Activated T-cell treated with anti-CD3 and anti-CD28 coated beads for 4 hours (primary cell): ENCODE measurements around the gene SETBP1.

ENCODE experiments used
- DNase-seq: peaks from one replicate; pipeline ENCODE4 v3.0.0-alpha.2; 2020

SETBP1 gene

DNA sequence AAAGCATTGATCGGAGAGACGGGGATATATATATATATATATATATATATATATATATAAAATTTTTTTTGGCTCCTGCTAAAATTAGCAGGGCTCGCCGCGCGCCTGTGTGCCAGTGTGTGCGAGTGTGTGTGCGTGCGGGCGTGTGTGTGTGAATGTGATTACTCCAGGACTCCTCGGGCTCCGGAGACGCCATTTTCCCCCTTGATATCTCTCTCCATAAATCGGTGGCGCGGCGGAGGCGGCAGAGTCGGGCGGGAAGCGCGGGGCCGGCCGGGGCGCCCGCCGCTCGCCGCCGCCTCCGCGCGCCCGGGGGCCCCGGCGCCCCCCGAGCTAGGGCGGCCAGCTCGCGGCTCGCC lies 795 bp upstream of the SETBP1 start:
- DNase-seq: no peak

DNA sequence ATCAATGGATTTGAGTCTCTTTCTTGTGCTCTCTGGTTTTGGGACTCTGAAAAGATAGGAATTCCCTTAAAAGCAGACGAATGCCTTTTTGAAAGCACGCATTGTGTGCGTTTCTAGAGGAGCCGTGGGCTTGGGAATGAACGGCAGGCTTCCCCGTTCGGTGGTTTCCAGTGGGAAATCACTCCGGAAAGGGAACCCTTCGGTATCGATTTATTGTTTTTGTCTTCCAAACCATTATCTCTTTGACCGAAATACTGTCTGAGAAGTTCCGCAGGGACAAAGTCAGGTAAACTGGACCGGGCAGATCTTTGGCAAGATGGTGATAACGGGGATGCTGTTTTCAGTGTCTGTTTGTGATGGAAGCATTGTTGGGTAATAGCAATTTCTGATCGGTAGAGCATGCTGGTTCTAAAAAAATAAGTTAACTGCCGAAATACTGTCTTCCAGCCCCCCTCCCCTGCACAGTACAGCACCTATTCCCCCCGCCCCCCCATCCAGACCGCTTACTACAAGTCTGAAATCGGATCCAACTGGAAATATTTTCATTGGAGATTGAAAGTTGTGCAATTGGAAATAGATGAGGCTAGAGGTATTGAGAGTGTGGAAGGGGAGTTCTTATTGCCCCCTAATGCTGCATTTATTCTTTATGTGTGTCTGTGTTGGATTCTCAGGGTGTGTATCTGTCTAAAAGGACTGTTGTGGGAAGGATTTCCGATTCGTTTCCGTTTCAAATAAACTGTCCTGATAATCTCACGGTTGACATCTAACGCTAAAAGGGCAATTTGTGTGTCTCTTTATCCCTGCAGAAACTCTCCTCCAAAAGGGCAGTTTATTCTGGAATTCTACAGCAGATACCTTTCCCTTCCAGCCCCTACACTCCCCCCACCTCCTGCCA lies 635 bp downstream of the SETBP1 start:
- DNase-seq: no peak

DNA sequence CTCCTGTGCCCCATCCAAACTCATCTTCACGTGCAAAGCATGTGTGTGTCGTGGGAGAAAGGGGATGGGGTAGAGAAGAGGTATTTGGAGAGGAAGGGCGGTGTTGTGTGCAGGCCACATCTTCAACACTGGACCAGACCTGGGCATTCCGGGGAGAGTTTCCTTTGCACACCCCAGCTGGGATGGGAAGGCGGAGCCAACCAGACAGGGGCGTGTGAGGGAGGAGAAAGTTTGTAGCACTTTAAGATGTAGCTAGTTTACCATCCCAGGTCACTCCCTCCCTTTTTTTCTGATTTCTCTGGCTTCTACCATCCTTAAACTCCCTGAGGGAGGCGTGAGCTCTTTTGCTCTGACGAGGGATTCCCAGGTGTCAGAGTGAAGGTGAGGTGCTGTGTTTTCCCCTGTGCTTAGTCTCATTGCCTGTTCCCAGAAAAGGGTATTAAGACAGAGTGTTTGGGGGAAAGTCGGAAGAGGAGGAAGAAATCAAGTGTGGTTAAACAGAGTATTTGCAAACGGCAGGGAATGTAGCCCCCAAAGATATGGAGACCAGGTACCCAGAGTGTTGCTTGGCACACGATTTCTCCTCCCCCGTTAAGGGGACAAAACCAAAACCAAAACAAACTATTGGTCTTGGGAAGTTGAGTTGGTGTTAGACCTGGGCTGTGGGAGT lies 1.6 kb downstream of the SETBP1 start:
- DNase-seq: no peak

DNA sequence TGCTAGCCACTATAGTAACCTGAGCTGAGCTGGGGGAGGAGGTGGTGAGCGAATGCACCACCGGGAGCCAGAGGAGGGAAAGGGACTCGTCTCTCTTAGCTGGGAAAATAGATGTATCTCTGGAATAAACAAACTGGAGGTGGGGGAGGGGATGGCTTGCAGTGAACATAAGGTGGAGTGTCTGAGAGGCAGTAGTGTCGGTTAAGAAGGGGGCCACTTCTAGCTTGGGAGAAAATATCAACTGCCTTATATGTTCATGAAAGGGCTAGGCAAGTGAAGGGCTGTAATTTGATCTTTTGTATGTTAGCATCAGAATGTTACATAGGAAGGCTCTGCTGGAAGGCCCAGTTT lies 2.2 kb downstream of the SETBP1 start:
- no peak for DNase-seq

DNA sequence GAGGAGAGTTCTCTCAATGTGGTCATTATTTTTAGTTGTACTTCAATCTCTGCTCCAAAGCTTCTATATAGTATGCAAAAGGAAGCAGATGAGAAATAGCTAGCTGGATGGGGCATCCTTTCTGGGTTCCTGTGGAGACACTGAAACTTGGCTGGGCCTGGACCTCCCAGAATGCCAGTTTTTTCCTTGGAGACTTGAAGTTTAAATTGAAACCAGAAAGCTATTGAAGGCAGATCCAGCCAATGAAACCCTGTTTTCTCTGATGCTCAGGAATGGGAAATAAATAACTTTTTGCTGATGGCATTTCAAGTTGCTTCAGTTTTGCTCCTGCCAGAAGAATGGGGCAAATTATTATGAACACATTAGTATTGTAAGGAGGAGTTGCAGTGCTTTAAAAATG lies 2.9 kb downstream of the SETBP1 start:
- no peak for DNase-seq

DNA sequence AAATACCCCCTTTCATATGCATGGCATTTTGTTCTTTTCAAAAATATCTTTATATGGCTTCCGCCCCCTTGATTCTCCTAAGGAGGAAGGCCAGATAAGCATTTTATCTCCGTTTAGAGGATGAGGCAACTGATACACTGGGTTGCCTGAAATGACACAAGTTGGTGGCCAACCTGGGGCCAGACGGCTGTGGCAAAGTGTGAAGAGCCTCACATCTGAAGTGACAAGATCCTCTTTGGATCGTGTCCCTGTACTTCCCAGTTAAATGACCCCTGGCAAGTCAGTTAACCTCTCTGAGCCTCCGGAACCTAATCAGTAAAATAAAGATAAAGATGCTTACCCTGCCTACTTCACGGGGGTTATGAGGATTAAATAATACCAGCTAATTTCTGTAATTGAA lies 4.6 kb downstream of the SETBP1 start:
- DNase-seq: no peak

DNA sequence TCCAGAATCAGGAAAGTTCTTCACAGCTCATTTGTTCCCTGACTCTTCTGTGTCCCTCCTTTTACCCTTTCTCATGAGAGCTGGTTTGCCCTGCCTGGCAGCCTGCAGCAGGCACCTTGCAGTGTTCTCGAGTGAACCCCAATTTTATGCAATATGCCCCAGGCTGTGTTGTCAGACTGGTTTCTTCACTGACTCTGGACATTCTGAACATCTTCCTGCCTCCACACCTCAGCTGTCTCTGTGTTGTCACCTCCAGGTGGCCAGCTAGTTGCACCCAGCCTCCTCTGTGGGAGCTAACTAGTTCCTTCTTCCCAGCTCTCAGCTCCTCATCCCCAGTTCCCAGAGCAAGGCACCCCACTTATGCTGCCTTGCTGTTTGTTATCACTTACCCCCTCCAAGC lies 5.5 kb downstream of the SETBP1 start:
- DNase-seq: no peak

DNA sequence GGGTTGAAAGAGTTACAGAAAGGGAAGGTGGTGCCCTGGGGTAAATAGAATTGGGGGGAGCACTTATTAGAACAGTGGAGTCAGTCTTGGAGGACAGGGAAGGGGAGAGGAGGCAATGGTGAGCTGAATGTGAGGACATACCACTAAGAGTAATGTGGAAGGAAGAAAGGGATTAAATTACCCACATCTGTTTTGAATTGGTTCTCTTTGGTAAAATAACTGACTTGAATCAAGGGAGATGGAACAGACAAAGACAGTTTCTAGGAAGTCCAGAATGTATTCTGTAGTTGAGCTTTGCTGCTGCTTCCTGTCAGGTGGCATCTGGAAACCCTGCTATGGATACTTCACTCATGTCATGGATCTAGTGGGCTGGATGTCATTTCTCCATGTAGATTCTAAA lies 6.7 kb downstream of the SETBP1 start:
- no peak for DNase-seq

DNA sequence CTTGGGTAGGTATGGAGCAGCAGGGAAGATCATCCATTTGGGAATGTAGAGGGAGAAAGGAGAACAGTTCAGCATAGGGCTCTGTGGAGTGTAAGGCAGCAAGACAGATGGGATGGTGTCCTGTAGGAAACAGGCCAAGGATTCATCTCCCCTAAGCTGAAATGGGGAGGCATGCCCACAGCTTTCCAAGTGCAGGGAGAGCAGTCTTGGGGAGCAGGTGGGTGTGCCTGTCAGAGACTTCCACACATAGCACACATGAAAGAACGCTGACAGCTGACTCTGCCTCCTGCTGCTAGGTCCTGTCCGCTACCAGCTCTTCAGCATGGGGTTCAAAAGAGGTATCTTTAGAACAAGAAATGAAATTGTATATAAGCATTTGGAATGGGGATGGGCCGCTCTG lies 9.0 kb downstream of the SETBP1 start:
- no peak for DNase-seq

DNA sequence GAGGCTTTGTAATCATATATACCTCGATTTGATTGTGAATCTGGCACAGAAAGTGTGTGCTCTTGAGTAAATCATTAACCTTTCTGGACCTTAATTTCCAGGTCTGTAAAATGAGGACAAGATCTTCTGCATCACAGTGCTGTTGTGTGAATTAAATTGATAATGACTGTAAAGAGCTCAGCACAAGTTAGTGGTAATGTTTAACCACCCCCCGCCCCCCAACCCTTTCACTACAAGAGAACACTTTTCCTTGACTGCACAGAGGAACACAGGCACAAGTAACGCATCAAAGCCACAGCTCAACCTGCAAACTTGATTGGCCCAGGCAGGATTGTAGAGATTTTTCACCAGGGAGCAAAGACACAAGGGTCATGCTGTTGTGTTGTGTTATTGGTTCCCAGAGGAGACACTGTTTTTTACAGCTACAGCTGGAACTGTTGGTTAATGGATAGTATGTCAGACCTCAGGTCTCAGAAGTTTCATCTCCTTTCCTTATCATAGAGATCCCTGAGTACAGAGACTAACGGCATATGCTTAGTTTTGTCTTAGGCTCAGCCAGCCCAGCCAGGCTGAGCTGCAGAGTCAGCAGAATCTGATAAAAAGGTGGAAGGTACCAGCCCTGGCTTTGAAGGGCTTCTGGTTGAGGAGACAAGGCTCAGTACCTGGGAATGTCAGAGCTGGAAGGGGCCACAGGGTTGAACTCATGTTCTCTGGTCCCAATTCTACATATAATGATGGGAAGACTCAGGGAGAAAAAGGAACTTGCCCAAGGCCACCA lies 10.6 kb downstream of the SETBP1 start:
- DNase-seq: no peak

DNA sequence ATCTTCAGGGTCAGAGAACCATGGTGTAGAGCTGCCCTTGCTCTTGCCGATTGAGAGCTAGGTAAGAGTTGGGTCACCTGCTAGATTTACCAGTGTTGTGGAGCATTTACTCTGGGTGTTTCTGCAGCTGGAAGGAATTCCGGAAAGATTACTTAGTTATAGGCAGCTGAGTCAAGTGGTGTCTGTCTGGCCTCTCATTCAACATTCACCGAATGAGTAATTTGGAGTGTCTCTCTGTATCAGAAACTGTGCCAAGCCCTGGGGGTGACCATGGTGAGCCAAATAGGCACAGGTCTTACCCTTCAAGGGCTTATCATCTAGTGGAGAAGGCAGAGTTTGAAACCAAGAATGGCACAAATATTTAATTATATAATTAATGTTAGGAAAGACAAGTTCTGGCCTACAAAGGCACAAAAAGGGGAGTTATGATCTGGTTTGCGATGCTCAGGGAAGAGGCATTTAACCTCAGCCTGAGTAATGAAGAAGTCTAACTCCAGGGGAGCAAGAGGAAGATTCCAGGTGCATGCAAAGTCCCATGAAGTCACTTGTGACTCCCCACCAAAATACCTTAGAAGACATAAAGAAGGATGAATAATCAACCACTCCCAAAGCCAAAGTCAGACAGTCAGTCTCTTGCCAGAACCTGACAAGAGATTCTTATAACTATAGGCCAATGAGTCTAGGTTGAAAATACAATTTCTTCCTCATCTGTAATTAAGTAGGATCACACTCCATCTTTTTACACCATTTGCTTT lies 12.5 kb downstream of the SETBP1 start:
- no peak for DNase-seq

DNA sequence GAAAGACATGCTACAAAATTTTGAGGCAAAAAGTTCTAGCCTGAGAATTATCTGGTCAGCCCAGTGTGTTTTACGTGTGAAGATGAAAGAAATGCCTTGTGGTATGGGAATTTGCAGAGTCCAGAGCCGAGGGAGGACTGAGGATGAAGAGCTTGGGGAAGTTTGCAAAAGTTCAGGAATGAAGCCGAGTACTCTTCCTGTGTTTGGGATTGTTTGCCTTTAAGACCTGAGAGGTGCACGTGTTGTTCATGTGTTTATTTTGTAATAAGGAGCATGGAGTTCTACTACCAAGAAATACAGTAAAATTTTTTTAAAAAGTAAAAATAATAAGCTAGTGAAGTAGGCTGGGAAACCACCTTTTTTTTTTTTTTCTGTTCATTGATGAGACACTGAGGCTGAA lies 14.8 kb downstream of the SETBP1 start:
- no peak for DNase-seq

DNA sequence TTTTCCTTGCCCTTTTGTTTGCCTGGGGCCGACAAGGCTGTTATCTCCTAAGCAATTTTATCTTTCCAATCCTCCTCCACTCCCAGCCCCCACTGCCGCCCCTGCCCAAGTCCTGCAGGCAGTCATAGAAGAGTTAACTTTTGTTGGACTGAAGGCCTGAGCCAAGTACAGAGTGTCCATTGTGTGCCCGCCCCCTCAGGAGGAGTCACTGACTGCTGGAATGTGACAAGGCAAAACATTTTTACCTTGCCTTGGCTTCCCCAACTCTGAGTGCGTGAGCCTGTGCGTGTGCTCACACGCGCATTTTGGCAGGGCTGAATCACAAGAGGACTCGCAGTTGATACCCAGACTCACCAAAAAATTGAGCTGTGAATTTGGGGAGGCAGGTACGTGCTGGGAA lies 16.2 kb downstream of the SETBP1 start:
- no peak for DNase-seq

DNA sequence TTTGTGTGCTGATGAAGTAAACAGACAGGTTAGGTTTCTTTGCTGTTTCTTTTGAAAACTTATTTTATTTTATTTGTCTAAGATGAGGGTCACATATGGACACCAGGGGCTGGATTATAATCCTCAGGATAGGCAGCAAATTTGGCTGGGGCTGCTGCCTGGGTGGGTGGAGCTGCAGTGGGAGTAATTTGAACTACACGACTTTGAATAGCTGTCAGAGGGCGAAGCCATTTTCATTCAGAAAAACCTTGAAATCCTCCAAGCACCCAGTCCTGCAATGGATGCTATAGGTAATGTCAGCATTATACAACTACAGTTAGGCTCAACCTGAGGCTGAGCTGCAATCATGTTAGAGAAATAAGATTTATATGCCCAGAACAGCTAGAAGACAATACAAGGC lies 16.6 kb downstream of the SETBP1 start:
- DNase-seq: no peak

DNA sequence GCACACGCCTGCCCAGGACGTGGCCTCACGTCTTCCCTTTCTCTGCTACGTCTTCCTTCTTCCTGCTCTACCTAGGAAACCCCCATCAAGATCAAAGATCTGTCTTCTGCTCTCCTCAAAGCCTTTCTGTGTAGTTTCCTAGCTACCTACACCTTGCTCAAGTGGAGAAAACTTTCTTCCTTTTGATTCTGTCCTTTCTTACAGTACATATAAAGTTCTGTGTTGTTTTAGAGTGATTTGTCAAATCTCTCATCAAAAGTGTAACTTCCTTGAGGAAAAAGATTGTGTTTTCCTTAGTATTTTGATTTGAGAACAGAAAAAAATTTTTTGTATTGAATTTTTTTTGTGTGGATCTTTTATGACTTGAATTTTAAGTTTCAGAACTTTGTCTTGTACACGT lies 17.8 kb downstream of the SETBP1 start:
- no peak for DNase-seq

DNA sequence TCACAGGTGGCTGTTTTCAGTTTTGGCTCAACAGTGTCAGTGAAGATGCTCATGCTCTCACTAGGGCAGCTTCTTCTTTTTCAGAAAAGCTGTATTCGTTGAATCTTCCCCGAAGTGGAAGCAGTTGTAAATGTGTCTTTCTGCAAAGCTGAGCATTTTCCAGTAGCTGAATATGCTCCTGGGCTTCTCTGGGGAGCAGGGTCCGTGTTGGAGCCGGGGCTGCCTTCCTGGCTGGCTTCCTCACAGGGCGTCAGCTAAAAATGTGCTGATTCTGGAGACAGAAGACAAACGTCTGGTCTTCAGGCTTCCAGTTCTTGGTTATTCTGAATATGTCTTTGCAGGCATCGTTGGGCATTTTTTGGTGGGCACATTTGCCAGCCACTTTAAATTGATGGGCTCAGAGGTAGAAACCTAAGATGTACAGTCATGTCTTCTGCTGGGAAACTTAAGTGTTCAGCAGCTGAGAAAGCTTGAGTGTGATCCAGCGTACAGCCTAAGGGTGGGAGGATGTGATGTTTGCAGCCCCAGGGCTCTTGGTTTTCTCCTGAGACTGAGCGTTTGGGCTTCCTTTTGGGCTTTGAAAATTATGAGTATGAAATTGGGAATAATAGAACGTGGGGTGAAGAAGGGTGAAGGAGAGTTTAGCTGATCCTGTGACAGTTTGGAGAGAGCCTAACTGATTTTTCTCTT lies 19.0 kb downstream of the SETBP1 start:
- no peak for DNase-seq

DNA sequence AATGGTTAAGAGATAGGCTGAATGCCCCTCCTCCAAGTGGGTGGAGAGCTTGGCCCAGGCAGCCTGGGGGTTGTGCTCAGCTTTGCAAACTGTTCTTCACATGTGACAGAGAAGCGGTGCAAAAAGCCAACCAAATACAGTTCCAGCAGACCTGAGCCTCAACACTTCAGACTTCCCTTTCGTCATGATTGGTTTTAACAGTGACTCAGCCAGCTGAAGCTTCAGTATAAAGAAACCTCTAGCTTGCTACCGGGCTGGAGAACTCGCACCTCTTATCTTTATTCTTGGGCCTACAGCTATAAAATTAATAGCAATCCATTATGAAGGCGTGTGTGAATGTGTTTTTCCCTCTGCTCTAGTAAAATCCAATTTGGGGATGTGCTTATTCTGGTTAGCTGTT lies 20.0 kb downstream of the SETBP1 start:
- DNase-seq: no peak

DNA sequence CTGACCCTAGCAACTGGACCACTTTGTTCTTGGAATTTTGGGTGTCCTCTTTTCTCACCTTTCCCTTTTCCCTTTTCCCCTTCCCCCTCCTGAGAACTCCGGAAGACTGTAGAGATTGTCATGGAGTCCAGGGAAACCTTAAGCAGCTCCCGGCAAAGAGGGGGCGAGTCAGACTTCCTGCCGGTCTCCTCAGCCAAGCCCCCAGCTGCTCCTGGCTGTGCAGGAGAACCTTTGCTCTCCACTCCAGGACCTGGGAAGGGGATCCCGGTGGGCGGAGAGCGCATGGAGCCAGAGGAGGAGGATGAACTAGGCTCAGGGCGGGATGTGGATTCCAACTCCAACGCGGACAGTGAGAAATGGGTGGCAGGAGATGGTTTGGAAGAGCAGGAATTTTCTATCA lies 20.5 kb downstream of the SETBP1 start:
- no peak for DNase-seq

DNA sequence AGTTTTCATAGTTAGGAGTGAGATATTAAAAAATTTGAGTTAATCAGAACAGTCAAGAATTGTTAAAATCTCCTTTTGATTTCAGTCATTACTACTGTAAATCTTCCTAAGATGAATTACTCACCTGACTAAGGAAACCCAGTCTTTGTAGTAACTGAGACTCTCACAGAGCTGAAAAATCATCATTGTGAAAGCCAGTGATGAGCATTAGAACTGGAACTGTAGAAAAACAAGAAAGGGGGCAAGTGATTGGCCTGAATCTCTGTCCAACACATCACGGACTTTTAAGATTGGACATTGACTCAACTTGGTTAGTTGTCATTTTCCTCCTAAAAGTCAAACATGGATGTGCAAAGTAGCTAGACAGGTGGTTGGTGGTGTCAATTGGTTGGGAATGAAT lies 21.9 kb downstream of the SETBP1 start:
- DNase-seq: no peak

DNA sequence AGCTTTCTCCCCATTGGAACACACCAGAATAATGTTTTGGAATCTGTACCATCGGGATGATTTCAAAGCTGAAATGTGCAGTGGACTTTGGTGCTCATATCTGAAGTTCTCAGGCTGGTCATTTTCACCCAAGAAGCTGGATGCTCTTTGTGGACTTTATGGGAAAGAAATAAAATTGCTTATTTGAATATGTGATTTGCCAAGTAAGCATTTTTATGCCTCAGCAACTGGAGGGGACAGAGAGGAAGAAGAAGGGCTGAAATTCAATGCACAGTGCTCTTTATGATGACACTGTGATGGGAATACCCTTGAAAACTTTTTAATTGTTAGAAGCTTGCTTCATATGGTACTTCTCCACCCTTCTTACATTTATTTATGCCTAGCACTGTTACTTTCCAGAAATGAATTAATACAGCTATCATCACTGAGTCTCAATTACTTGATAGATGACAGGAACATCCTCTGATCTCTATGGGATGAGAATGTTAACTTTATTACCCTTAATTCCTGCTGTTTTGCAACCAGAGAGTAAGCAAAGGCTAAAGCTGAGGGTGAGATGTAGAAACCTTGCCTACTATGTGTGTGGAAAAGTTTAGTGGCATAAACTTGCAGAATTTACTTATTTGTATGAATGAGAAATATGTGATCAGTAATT lies 23.6 kb downstream of the SETBP1 start:
- no peak for DNase-seq

DNA sequence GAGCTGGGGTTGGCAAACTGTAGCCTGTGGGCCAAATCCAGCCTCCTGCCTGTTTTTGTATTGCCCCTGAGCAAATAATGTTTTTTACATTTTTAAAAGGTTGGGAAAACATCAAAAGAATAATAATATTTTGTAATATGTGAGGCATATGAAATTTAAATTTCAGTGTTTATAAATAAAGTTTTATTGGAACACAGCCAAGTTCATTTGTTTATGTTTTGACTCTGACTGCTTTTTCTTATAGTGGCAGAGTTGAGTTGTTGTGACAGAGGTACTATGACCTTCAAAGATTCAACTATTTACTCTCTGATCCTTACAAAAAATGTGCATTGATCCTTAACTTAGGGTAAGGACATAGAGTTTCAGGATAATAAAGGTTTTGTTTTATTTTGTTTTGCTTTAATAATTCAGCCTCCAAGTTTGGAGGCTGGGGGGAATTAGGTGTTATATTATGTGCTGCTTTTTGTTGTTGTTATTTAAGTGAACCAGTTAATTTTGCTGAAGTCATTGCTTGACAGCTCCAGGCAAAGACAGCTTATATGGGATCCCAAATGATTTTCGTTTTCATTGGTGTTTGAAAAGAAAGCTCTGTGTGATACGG lies 24.5 kb downstream of the SETBP1 start:
- DNase-seq: no peak
